Breast epithelium (tissue), 3 donors: Measurements from ENCODE around the gene COBLL1.

Source experiments
- CTCF ChIP-seq, 3 donors: fragments of 450-650 bp; IDR thresholded peaks; one replicate each; pipeline ENCODE4 v1.5.1; 2016 to 2017; ENCODE audit warnings: antibody characterized with exemption in 3 of 3, mild to moderate bottlenecking in 3 of 3, moderate library complexity in 3 of 3
- POLR2A ChIP-seq: fragments of 450-650 bp; IDR thresholded peaks from one replicate; pipeline ENCODE4 v1.6.1; 2016; ENCODE audit warnings: antibody characterized with exemption, mild to moderate bottlenecking, moderate library complexity
- POLR2AphosphoS5 ChIP-seq, 3 donors: sonication (generic); formaldehyde crosslinking; IDR thresholded peaks; one replicate each; pipeline ENCODE4 v1.6.1; 2017; ENCODE audit warnings: antibody characterized with exemption in 3 of 3

- TF ChIP-seq CTCF (IDR thresholded peaks at IDR 0.05) (no peak), POLR2AphosphoS5 (IDR thresholded peaks at IDR 0.05) (no peak), POLR2A (no peak)
Observed at GRCh38 chr2:164842624-164842966, 972 bp upstream of the COBLL1 start.
